Measurements from ENCODE around the gene SCAMP2. TPM values are rescaled to one million over a fixed set of nuclear protein-coding genes. Genes with fewer than 3 reads are reported as not detected.
A peak's percentile ranks its signal among the peaks of the same experiment; 100 is the strongest.
"Not testable (repeated sequence)": the region's sequence is repeated elsewhere in the genome, so short reads cannot be mapped to it uniquely, and the experiment has no call there.

SCAMP2 gene
- total RNA-seq, 1 experiment from 2014 or later: 55.8 TPM

DNA sequence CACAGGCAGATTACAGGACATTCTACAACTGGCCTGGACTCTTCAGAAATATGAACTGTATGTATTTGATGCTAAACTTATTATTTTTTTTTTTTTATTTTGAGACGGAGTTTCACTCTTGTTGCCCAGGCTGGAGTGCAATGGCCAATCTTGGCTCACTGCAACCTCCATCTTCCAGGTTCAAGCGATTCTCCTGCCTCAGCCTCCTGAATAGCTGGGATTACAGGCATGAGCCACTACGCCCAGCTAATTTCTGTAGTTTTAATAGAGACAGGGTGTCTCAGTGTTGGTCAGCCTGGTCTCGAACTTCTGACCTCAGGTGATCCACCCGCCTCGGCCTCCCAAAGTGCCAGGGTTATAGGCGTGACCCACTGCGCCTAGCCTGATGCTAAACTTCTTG lies 40.6 kb upstream of the SCAMP2 start:
- POLR2A ChIA-PET; intact Hi-C loops (cut with micrococcal nuclease); DNase-seq (ENCODE audit: low read depth, low spot score); H3K9me2 ChIP-seq (ENCODE audit: insufficient read depth); RAD21 ChIA-PET (ENCODE audit: low non-redundant PET in 1 of 2, low total read pairs in 2 of 2, uncharacterized antibody in 2 of 2, unreplicated experiment in 2 of 2); H3K27me3 ChIP-seq (ENCODE audit: insufficient read depth, low read length); ATAC-seq; H3K27ac ChIP-seq (ENCODE audit: low read depth, low read length); H3K4me3 ChIP-seq (replicated peaks in 1 of 2; ENCODE audit: low read depth in 1 of 2, low read length in 2 of 2); H4K20me1 ChIP-seq (ENCODE audit: insufficient read depth); H3K4me1 ChIP-seq (ENCODE audit: control insufficient read depth in 1 of 2, insufficient read depth in 2 of 2, low read length in 2 of 2); H3K4me2 ChIP-seq (ENCODE audit: low read length); H3K9me3 ChIP-seq (ENCODE audit: control insufficient read depth in 1 of 2, insufficient read depth in 1 of 2, low read depth in 1 of 2, low read length in 2 of 2); H2AFZ ChIP-seq (ENCODE audit: low read depth, low read length, poor library complexity, severe bottlenecking); H3K9ac ChIP-seq (ENCODE audit: low read length); H3K79me2 ChIP-seq (ENCODE audit: insufficient read depth, low read length); BruUV-seq (replicated peaks): not testable (repeated sequence)
- CTCF ChIA-PET: interaction anchor here (2.9 kb wide), 1 partner anchor 13 kb away, joined by 12 read pairs; no protein-coding TSS in a partner anchor
- peaks cover 19 to 28% of the 10 kb centered on the region in 2 experiments; a peak in 3 of 4 replicates for H3K36me3 ChIP-seq (ENCODE audit: control insufficient read depth in 1 of 2, insufficient read depth in 2 of 2, low read length in 2 of 2)
- TF ChIP-seq POLR2AphosphoS5 (IDR thresholded peaks at IDR 0.05; ENCODE audit: low read depth, low read length): peak; percentile 7; the same call in 1 of the 2 replicates

DNA sequence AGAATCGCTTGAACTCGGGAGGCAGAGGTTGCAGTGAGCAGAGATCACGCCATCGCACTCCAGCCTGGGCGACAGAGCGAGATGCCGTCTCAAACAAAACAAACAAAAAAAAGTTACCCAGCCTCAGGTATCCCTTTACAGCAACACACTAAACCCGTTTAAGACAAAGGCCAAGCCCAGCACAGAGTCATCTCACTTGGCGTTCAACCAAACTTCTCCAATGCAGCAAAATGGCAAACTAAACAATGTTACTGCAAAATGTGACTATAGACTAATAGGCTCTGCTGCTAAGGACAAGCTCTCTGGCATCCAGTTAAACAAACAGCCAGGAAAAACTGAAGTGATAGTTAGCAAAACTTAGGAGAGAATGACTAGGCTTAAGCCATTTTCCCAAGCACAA lies 39.9 kb upstream of the SCAMP2 start:
- H3K9me2 ChIP-seq (ENCODE audit: insufficient read depth): no peaks in the 10 kb centered on the region
- TF ChIP-seq CEBPB (IDR thresholded peaks at IDR 0.05; ENCODE audit: low read depth) (no peak), EZH2phosphoT487 (IDR thresholded peaks at IDR 0.05; ENCODE audit: borderline replicate concordance) (no peak), RAD21 (IDR thresholded peaks at IDR 0.05; ENCODE audit: low read depth) (no peak), ELF1 (IDR thresholded peaks at IDR 0.05; ENCODE audit: borderline replicate concordance, low read depth) (no peak), ZFX (IDR thresholded peaks at IDR 0.05) (no peak), FOSL1 (IDR thresholded peaks at IDR 0.05; ENCODE audit: low read depth) (no peak), REST (IDR thresholded peaks at IDR 0.05; ENCODE audit: low read depth) (no peak)
- TF ChIP-seq, protein P1, sequence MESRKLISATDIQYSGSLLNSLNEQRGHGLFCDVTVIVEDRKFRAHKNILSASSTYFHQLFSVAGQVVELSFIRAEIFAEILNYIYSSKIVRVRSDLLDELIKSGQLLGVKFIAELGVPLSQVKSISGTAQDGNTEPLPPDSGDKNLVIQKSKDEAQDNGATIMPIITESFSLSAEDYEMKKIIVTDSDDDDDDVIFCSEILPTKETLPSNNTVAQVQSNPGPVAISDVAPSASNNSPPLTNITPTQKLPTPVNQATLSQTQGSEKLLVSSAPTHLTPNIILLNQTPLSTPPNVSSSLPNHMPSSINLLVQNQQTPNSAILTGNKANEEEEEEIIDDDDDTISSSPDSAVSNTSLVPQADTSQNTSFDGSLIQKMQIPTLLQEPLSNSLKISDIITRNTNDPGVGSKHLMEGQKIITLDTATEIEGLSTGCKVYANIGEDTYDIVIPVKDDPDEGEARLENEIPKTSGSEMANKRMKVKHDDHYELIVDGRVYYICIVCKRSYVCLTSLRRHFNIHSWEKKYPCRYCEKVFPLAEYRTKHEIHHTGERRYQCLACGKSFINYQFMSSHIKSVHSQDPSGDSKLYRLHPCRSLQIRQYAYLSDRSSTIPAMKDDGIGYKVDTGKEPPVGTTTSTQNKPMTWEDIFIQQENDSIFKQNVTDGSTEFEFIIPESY (IDR thresholded peaks at IDR 0.05; ENCODE audit: extremely low read depth, insufficient replicate concordance, low read length): no peak
- ATAC-seq: no peak
- ChIA-PET RAD21 (ENCODE audit: low non-redundant PET in 1 of 2, low total read pairs in 2 of 2, uncharacterized antibody in 2 of 2, unreplicated experiment in 2 of 2) (no interaction called here), CTCF (interaction anchor here (2.9 kb wide), 1 partner anchor 12 kb away, joined by 12 read pairs; no protein-coding TSS in a partner anchor), POLR2A (interaction anchor here (1.4 kb wide), 1 partner anchor 8 kb away, joined by 3 read pairs; no protein-coding TSS in a partner anchor)
- H3K4me1 ChIP-seq (ENCODE audit: control insufficient read depth in 1 of 2, insufficient read depth in 2 of 2, low read length in 2 of 2): no peaks in the 10 kb centered on the region
- no peaks in the 10 kb centered on the region for H3K9me3 ChIP-seq (ENCODE audit: control insufficient read depth in 1 of 2, insufficient read depth in 1 of 2, low read depth in 1 of 2, low read length in 2 of 2)
- no peak overlapping the region for H3K4me2 ChIP-seq (ENCODE audit: low read length)
- H2AFZ ChIP-seq (ENCODE audit: low read depth, low read length, poor library complexity, severe bottlenecking): no peak overlapping the region
- no peaks in the 10 kb centered on the region for H3K79me2 ChIP-seq (ENCODE audit: insufficient read depth, low read length)
- H4K20me1 ChIP-seq (ENCODE audit: insufficient read depth): no peaks in the 10 kb centered on the region
- no peak overlapping the region for H3K9ac ChIP-seq (ENCODE audit: low read length)
- no peaks in the 10 kb centered on the region for H3K27me3 ChIP-seq (ENCODE audit: insufficient read depth, low read length)
- TSS peak; percentile 31 for BruUV-seq (replicated peaks)
- no peak overlapping the region for H3K27ac ChIP-seq (ENCODE audit: low read depth, low read length)
- intact Hi-C loops (cut with micrococcal nuclease): no loop called here
- no peak overlapping the region for H3K4me3 ChIP-seq (replicated peaks in 1 of 2; ENCODE audit: low read depth in 1 of 2, low read length in 2 of 2)
- no peak for DNase-seq (ENCODE audit: low read depth, low spot score)
- H3K36me3 ChIP-seq (ENCODE audit: control insufficient read depth in 1 of 2, insufficient read depth in 2 of 2, low read length in 2 of 2): peaks cover 14 to 23% of the 10 kb centered on the region in 2 experiments; a peak in 3 of 4 replicates

Measured in HCT116 (cell line).